B cell (primary cell): ENCODE measurements around the gene DEF6. TPM values are rescaled to one million over a fixed set of nuclear protein-coding genes. Genes with fewer than 3 reads are reported as not detected.

Experiments
- ATAC-seq: fragments of 200-7000 bp; cut with Tn5 transposase; one replicate; pipeline ENCODE4 v1.10.0; 2021; ENCODE audit warnings: low read depth, mild to moderate bottlenecking, moderate number of reproducible peaks, moderate library complexity
- CTCF ChIA-PET: fragments of 350-600 bp; sonication (Branson Sonifier 250); formaldehyde crosslinking; loops from one replicate; lab custom pipeline; 2021; ENCODE audit warnings: antibody characterized with exemption, inconsistent platforms; lab: Charles Lee
- POLR2A ChIA-PET: fragments of 350-600 bp; sonication (Branson Sonifier 250); formaldehyde crosslinking; loops from one replicate; lab custom pipeline; 2021; ENCODE audit warnings: antibody characterized with exemption; lab: Charles Lee
- DNase-seq: peaks from one replicate; pipeline ENCODE4 v3.0.0; 2013
- H2AFZ ChIP-seq: 2 replicates; pipeline ENCODE4 v1.6.1; 2012; ENCODE audit warnings: mild to moderate bottlenecking, low read depth, low read length; ENCODE audit not compliant: insufficient read depth, poor library complexity, severe bottlenecking
- H3K27ac ChIP-seq, 2 donors: 1 replicate in 1 of 2; 2 replicates in 1 of 2; pipeline ENCODE4 v1.5.1; 2012 to 2013; ENCODE audit warnings: low read length in 2 of 2, mild to moderate bottlenecking in 2 of 2, moderate library complexity in 1 of 2
- H3K27me3 ChIP-seq, 4 experiments: fragments of 200-600 bp in 1 of 4; sonication (generic) in 1 of 4; replicated peaks in 1 of 4; 1 replicate in 2 of 4; 2 replicates in 2 of 4; pipeline versions ENCODE4 v1.6.1 to v1.7.0; 2013 to 2016; ENCODE audit warnings: low read length in 3 of 4, mild to moderate bottlenecking in 2 of 4, mixed read lengths in 1 of 4, moderate library complexity in 1 of 4; ENCODE audit not compliant: insufficient read depth in 4 of 4, control insufficient read depth in 3 of 4; ENCODE audit errors: control extremely low read depth in 1 of 4
- H3K36me3 ChIP-seq, 2 experiments: replicated peaks in 1 of 2; 1 replicate in 1 of 2; 2 replicates in 1 of 2; pipeline versions ENCODE4 v1.6.1 to v1.7.1; 2013; ENCODE audit warnings: low read length in 1 of 2; ENCODE audit not compliant: insufficient read depth in 2 of 2, control insufficient read depth in 1 of 2; ENCODE audit errors: control extremely low read depth in 1 of 2, extremely low read depth in 1 of 2
- H3K4me1 ChIP-seq, 2 donors: fragments of 200-600 bp in 1 of 2; sonication (generic) in 1 of 2; 1 replicate in 1 of 2; 2 replicates in 1 of 2; pipeline versions ENCODE4 v1.5.1 to v1.6.1; 2013 to 2017; ENCODE audit warnings: low read length in 2 of 2; ENCODE audit not compliant: control insufficient read depth in 2 of 2, insufficient read depth in 2 of 2
- H3K4me2 ChIP-seq: replicated peaks from 2 replicates; pipeline ENCODE3; 2012; ENCODE audit warnings: mild to moderate bottlenecking, low read depth, low read length; ENCODE audit not compliant: poor library complexity, severe bottlenecking
- H3K4me3 ChIP-seq, 5 experiments: fragments of 200-600 bp in 1 of 5; sonication (generic) in 1 of 5; 1 replicate in 3 of 5; 2 replicates in 2 of 5; pipeline versions ENCODE4 v1.5.1 to v1.7.0; 2011 to 2016; ENCODE audit warnings: low read length in 4 of 5, mild to moderate bottlenecking in 4 of 5, low read depth in 2 of 5, control low read depth in 1 of 5, moderate library complexity in 1 of 5; ENCODE audit not compliant: insufficient read depth in 1 of 5; ENCODE audit errors: control extremely low read depth in 1 of 5, extremely low read depth in 1 of 5
- H3K79me2 ChIP-seq: fragments of 200-600 bp; sonication (generic); one replicate; pipeline ENCODE4 v1.6.0; 2016; ENCODE audit warnings: low read length; ENCODE audit not compliant: control insufficient read depth, insufficient read depth
- H3K9ac ChIP-seq: fragments of 200-600 bp; sonication (generic); 2 replicates; pipeline ENCODE4 v1.6.1; 2017; ENCODE audit warnings: mild to moderate bottlenecking, low read length, moderate library complexity
- H3K9me3 ChIP-seq, 3 donors: one replicate each; pipeline versions ENCODE4 v1.6.1 to v1.7.1; 2013; ENCODE audit warnings: low read length in 2 of 3; ENCODE audit not compliant: control insufficient read depth in 2 of 3, insufficient read depth in 1 of 3; ENCODE audit errors: control extremely low read depth in 1 of 3
- H4K20me1 ChIP-seq: 2 replicates; pipeline ENCODE4 v1.6.0; 2012; ENCODE audit warnings: mild to moderate bottlenecking, low read length; ENCODE audit not compliant: insufficient read depth, control insufficient read depth, poor library complexity, severe bottlenecking
- H3K27ac Mint-ChIP-seq: one replicate; pipeline ENCODE4 v1.8.0; 2021; ENCODE audit warnings: mixed read lengths
- H3K27me3 Mint-ChIP-seq: one replicate; pipeline ENCODE4 v1.8.0; 2021; ENCODE audit warnings: mixed read lengths
- H3K4me1 Mint-ChIP-seq: one replicate; pipeline ENCODE4 v1.8.0; 2021; ENCODE audit warnings: mixed read lengths
- H3K4me3 Mint-ChIP-seq: one replicate; pipeline ENCODE4 v1.8.0; 2021; ENCODE audit warnings: mixed read lengths
- H3K9me3 Mint-ChIP-seq: one replicate; pipeline ENCODE4 v1.8.0; 2022; ENCODE audit warnings: mixed read lengths; ENCODE audit not compliant: insufficient read depth
- EZH2 ChIP-seq: IDR thresholded peaks from 2 replicates; pipeline ENCODE4 v1.6.1; 2012; ENCODE audit warnings: borderline replicate concordance, low read depth, mild to moderate bottlenecking, moderate library complexity, low read length; ENCODE audit not compliant: insufficient read depth, poor library complexity, severe bottlenecking
- WGBS: methylation state at CpG from one replicate; pipeline ENCODE4 v1.1.5; 2013; ENCODE audit warnings: missing lambda C conversion rate; ENCODE audit not compliant: insufficient coverage; 5-methylcytosine and 5-hydroxymethylcytosine counted together
- intact Hi-C: fragments of 100-400 bp; cut with micrococcal nuclease; formaldehyde crosslinking; loops from one replicate; pipeline ENCODE4 v1.10.0; 2022
- polyA plus RNA-seq: library from polyadenylated mRNA; depleted of rRNA; stranded (reverse); fragments of >200 nt; gene quantifications from 2 replicates; pipeline ENCODE4 v1.2.3, GENCODE V29; 2012
- total RNA-seq, 2 donors: library from RNA; stranded (reverse); fragments of 120-200 nt in 1 of 2; gene quantifications; 1 replicate in 1 of 2; 2 replicates in 1 of 2; pipeline versions ENCODE4 v1.2.3 to v1.2.4, GENCODE V29; 2013 to 2022
- TF ChIP-seq, protein P1 (sequence below): fragments of 200-600 bp; IDR thresholded peaks from one replicate; pipeline ENCODE4 v1.8.0; 2022; ENCODE audit warnings: antibody characterized with exemption, mild to moderate bottlenecking

The DEF6 gene
- total and polyA plus RNA-seq, 2 donors (not counting 1 experiment from before 2014, with no cell fraction given): 105 to 159 TPM

GRCh38 chr6:35365594-35366203, 68.1 kb downstream of the DEF6 start:
- 100% methylated on average over 2 of the region's 6 CpGs for WGBS
- H3K4me2 ChIP-seq: no peak overlapping the region
- H4K20me1 ChIP-seq: peaks cover 67% of the 10 kb centered on the region
- peaks cover 2 to 10% of the 10 kb centered on the region in 2 experiments for H3K36me3 ChIP-seq
- peaks cover 28 to 32% of the 10 kb centered on the region in 2 donors for H3K4me1 ChIP-seq
- intact Hi-C loops: no loop called here
- CTCF ChIA-PET: interaction anchor here (0.6 kb wide), 1 partner anchor 97 kb away, joined by 4 read pairs; no protein-coding TSS in a partner anchor
- no peak overlapping the region for H3K27ac Mint-ChIP-seq
- H3K9me3 Mint-ChIP-seq: no peaks in the 10 kb centered on the region
- H3K27me3 Mint-ChIP-seq: no peaks in the 10 kb centered on the region
- H3K9ac ChIP-seq: no peak overlapping the region
- no peaks in the 10 kb centered on the region for H3K27me3 ChIP-seq
- DNase-seq (no peak), ATAC-seq (no peak)
- H3K4me3 ChIP-seq: no peak overlapping the region
- POLR2A ChIA-PET: interaction anchor here (0.7 to 1.3 kb wide), 2 partner anchors 17 to 511 kb away, joined by 3 to 8 read pairs; no protein-coding TSS in a partner anchor
- TF ChIP-seq EZH2: no peak
- TF ChIP-seq, protein P1, sequence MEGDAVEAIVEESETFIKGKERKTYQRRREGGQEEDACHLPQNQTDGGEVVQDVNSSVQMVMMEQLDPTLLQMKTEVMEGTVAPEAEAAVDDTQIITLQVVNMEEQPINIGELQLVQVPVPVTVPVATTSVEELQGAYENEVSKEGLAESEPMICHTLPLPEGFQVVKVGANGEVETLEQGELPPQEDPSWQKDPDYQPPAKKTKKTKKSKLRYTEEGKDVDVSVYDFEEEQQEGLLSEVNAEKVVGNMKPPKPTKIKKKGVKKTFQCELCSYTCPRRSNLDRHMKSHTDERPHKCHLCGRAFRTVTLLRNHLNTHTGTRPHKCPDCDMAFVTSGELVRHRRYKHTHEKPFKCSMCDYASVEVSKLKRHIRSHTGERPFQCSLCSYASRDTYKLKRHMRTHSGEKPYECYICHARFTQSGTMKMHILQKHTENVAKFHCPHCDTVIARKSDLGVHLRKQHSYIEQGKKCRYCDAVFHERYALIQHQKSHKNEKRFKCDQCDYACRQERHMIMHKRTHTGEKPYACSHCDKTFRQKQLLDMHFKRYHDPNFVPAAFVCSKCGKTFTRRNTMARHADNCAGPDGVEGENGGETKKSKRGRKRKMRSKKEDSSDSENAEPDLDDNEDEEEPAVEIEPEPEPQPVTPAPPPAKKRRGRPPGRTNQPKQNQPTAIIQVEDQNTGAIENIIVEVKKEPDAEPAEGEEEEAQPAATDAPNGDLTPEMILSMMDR: no peak
- peaks cover 86% of the 10 kb centered on the region for H3K79me2 ChIP-seq
- no peak overlapping the region for H2AFZ ChIP-seq
- peaks cover 71% of the 10 kb centered on the region for H3K4me1 Mint-ChIP-seq
- H3K27ac ChIP-seq: no peak overlapping the region
- H3K9me3 ChIP-seq: no peaks in the 10 kb centered on the region
- no peak overlapping the region for H3K4me3 Mint-ChIP-seq

DNA sequence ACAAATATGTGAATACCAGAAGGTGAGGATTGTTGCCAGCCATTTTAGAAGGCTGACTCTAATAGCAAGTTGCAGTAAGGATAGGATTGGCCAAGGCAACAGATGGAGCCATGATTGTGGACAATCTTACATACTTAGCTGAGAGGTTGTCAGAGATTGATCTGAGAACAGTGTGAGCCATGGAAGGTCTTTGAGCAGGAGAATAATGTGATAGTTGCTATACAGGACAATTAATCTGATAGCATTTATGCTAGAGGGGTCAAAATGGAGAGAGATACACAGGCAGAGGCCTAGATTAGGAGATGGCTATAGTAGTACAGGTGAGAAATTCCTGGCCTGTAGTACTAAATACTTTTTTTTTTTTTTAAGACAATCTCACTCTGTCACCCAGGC, 68.6 kb downstream of the DEF6 start:
- Mint-ChIP-seq H3K4me1 (peaks cover 72% of the 10 kb centered on the region), H3K9me3 (no peaks in the 10 kb centered on the region), H3K27ac (no peak overlapping the region), H3K4me3 (no peak overlapping the region), H3K27me3 (no peaks in the 10 kb centered on the region)
- Histone ChIP-seq H3K79me2 (peaks cover 85% of the 10 kb centered on the region), H3K27me3 (no peaks in the 10 kb centered on the region), H3K4me1 (peaks cover 33 to 37% of the 10 kb centered on the region in 2 donors), H3K36me3 (peaks cover under 1 to 8% of the 10 kb centered on the region in 2 experiments), H3K4me2 (no peak overlapping the region), H3K4me3 (no peak overlapping the region), H3K9ac (no peak overlapping the region), H4K20me1 (peaks cover 65% of the 10 kb centered on the region), H3K9me3 (no peaks in the 10 kb centered on the region), H3K27ac (no peak overlapping the region), H2AFZ (no peak overlapping the region)
- DNase-seq (no peak), ATAC-seq (no peak)
- intact Hi-C loops: no loop called here
- POLR2A ChIA-PET: interaction anchor here (0.7 kb wide), 1 partner anchor 510 kb away, joined by 3 read pairs; no protein-coding TSS in a partner anchor
- CTCF ChIA-PET: interaction anchor here (0.6 kb wide), 1 partner anchor 97 kb away, joined by 4 read pairs; no protein-coding TSS in a partner anchor
- TF ChIP-seq, protein P1: no peak
- TF ChIP-seq EZH2: no peak
